Fibroblast of peridontal ligament (primary cell): ENCODE measurements around the gene DUSP23.

Experiments
- DNase-seq: peaks from one replicate; pipeline ENCODE4 v3.0.0-alpha.2; 2010; ENCODE audit errors: extremely low read depth

The DUSP23 gene

DNA sequence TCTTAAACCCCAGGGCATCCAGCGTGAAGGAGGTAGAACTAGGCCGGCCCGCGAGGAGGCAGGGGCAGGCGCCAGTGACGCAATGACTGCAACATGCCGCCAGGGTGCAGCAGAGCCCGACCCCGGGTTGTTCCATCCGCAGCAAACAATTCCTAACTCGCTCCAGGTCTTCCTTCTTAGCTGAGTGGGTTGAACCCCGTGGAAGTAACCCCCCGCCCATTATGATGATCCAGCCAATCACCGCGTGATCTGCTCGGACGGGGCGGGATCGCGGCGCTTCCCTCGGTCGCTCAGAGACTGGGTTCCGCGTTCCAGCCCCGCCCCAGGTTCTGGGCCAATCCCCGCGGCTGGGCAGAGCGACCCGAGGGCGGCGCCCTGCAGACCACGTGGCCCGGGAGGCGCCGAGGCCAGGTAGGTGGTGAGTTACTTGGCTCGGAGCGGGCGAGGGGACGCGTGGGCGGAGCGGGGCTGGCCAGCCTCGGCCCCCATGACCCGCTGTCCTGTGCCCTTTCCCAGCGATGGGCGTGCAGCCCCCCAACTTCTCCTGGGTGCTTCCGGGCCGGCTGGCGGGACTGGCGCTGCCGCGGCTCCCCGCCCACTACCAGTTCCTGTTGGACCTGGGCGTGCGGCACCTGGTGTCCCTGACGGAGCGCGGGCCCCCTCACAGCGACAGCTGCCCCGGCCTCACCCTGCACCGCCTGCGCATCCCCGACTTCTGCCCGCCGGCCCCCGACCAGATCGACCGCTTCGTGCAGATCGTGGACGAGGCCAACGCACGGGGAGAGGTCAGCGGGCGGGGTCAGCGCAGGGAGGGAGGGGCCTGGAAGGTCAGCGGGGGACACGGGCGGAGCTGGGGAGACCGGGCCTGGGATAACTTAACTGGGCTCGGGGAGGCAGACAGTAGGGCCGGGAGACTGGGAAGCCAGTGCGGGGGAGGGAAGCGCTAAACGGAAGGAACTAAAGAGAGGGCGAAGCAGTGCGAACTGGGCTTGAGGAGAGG lies at the start of gene DUSP23:
Gene DUSP23 (plus strand): TSS at position 380 of the 1,000 bp plus-strand sequence. CDS start 139 bp downstream, at position 519.
- peak; percentile 97 for DNase-seq

- no peak for DNase-seq
Observed at GRCh38 chr1:159737238-159737916, 43.4 kb upstream of the DUSP23 start.

DNA sequence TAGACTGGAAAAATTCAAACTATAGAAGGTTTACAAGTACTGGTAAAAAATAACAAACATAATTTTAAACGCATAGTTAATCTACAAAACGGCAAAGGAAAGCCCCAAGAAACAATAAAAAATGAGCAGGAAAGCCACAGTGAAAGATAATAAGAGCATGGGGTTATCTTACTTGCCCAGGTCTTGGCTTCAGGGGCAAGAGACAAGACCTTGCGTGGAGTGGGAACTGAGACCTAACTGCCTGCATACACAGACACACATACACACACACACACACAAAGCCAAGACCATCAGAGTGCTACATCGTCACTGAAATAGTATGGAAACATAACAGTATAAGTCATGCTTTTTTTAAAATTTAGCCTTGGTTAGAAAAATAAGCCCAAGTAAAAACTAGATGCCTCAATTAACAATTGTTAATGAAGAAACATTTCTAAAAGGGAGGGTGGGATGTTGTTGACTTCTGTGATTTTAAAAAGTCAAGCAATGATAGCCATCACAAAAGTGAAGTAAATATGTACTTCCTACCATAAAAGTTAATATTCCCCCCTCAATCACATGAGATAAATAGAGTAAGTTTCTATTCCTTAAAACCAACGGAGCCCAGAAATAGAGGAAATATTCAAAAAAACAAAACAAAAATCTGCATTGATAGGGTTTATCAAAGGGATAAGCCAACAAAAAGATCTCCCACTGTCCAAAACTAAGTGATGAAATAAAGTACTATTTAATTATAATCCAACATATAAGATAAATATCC lies 36.9 kb upstream of the DUSP23 start:
- no peak for DNase-seq

DNA sequence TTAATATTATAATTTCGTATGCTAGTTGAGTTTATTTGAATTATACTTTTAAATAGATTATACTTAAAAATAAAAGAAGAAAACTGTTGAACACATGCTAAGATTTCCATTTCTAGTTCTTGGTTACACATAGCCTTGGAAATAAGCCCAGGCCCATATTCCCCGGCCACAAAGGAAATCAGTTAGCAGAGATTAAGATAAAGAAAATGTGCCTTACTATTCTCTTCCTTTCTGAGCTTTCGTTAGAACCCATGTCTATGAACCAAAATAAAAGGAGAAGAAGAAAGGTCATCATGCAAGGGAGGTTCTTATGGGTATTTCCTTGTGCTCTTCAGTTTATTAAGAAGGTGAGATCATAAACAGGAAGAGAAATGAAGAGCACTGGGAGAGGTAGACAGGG lies 34.1 kb upstream of the DUSP23 start:
- DNase-seq: no peak

GRCh38 chr1:159748370-159748769 lies 32.4 kb upstream of the DUSP23 start:
- DNase-seq: no peak

- DNase-seq: no peak
Observed at GRCh38 chr1:159749630-159750029, 31.1 kb upstream of the DUSP23 start.

DNA sequence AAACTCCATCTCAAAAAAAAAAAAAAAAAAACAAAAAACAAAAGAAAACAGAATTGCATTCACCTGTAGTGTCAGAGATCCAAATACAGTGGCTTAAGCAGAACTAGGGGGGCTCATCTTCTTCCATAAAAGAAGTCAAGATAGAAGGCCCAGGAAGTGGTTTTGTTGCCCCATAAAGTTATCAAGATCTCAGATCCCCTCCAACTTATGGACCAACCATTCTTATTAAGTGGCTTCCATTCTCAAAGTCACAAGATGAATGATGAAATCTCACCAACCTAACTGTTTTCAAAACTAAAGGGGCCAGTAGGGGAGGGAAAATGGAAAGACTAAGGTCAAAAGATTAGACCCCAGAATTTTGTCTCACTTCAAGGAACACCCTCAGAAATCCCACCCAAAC lies 30.1 kb upstream of the DUSP23 start:
- DNase-seq: no peak

GRCh38 chr1:159751031-159751430 lies 29.7 kb upstream of the DUSP23 start:
- DNase-seq: no peak

DNA sequence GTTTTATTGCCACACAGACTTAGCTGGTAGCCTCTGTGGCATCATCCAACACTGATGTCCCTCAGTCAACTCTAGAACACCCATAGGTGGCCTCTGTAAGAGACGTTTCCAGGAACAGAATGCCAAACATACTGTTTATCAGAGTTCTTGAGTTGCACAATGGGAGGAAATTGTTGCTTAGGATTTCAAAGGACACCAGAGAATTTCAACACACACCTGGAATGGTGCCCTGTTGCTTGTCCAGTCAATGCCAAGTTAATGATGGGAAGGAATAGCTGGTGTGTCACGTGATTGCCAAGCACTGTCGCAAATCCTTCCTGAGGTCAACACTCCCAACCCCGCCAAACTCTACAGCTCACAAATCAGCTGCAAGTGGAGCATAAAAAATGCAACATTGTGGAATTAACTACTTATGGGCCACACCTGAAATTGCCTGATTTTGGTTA lies 28.6 kb upstream of the DUSP23 start:
- DNase-seq: peak; percentile 38

- DNase-seq: no peak
Observed at GRCh38 chr1:159753386-159753785, 27.4 kb upstream of the DUSP23 start.

GRCh38 chr1:159755451-159756007 lies 25.2 kb upstream of the DUSP23 start:
- no peak for DNase-seq

- DNase-seq: no peak
Observed at GRCh38 chr1:159756397-159756796, 24.4 kb upstream of the DUSP23 start.

DNA sequence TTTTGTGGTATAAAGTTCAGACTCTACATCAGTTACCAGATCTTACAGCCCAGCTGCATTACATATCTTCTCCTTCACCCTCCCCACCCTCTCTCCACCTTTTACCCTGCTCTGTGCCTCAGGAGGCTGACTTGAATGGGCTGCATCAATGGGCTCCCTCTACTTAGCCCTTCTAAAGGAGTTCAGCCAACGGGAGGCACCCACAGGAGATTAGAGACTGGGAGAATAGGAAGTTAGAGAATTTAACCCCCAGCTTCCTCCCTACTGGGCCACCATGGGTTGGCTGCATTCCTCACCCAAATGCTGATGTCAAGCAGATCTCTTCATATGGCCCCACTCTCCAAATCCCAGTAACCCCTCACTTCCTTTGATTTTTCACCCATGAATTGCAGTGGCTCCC lies 17.1 kb upstream of the DUSP23 start:
- no peak for DNase-seq

- no peak for DNase-seq
Observed at GRCh38 chr1:159765806-159766205, 15.0 kb upstream of the DUSP23 start.

- DNase-seq: no peak
Observed at GRCh38 chr1:159771127-159771895, 9.5 kb upstream of the DUSP23 start.

DNA sequence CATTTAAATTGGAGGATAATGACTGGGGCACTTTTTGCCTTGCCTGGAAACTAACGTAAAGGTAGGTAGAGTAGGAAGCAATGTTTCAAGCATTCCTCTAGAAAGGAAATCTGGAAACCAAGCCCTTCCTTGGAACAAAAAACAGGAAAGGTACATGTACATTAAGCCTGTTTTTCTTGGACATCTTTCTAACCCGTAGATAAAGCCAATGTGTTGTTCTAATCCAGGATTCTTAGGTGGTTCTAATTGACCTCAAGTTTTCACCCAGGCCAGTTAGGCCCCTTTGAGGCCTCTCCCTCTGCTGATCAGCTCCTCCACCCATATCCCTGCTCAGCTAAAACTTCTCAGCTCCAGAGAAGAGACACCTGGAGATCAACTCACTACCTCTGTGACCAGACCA lies 6.3 kb upstream of the DUSP23 start:
- no peak for DNase-seq

GRCh38 chr1:159775716-159776115 lies 5.0 kb upstream of the DUSP23 start:
- no peak for DNase-seq

GRCh38 chr1:159778266-159778665 lies 2.5 kb upstream of the DUSP23 start:
- no peak for DNase-seq

DNA sequence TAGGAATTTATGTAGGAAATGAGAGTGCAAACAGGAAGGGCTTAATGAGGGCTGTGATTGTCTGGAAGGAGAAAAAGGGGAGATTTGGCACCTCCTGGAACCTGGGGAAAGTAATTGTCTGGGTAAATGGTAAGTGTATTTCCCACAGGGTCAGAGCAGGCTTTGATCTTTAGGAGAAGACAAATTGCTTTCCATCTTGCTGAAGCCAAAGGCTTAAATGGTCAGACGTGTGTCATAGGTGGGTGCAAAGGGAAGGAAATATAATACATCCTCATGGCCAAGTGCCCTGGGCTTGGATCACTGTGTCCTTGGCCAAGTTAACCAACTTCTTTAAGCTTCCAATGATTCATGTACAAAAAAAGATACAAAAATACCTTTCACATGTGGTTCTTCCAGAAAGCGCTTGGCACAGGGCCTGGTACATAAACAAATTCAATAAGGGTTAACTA lies 1.3 kb upstream of the DUSP23 start:
- peak; percentile 57 for DNase-seq

DNA sequence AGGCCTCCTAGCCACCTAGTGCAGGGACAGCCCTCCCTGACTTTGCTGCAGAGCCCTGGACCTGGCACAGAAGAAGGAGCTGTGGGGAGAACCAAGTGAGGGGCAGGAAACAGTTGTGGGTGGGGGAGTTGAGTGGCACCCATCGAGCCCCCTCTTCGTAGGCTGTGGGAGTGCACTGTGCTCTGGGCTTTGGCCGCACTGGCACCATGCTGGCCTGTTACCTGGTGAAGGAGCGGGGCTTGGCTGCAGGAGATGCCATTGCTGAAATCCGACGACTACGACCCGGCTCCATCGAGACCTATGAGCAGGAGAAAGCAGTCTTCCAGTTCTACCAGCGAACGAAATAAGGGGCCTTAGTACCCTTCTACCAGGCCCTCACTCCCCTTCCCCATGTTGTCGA lies 1.2 kb downstream of the DUSP23 start:
- DNase-seq: no peak

GRCh38 chr1:159783724-159784123 lies 3.0 kb downstream of the DUSP23 start:
- DNase-seq: no peak
